GM18519 (cell line): ENCODE data around the gene IKBKE.

Experiments
- ATAC-seq: cut with Tn5 transposase; IDR thresholded peaks from one replicate; pipeline ENCODE4 v1.9.1; 2021; ENCODE audit warnings: mild to moderate bottlenecking, moderate library complexity; ENCODE audit not compliant: unreplicated experiment, low FRiP score

The IKBKE gene

GRCh38 chr1:206537141-206537540 lies 66.9 kb downstream of the IKBKE start:
- no peak for ATAC-seq

GRCh38 chr1:206538086-206538770 lies 68.0 kb downstream of the IKBKE start:
- ATAC-seq, result no peak

- ATAC-seq, result no peak
These were observed 68.8 kb downstream of the IKBKE start for GRCh38 chr1:206538901-206539640.

- no peak for ATAC-seq
These were observed 69.9 kb downstream of the IKBKE start for GRCh38 chr1:206540044-206540780.

DNA sequence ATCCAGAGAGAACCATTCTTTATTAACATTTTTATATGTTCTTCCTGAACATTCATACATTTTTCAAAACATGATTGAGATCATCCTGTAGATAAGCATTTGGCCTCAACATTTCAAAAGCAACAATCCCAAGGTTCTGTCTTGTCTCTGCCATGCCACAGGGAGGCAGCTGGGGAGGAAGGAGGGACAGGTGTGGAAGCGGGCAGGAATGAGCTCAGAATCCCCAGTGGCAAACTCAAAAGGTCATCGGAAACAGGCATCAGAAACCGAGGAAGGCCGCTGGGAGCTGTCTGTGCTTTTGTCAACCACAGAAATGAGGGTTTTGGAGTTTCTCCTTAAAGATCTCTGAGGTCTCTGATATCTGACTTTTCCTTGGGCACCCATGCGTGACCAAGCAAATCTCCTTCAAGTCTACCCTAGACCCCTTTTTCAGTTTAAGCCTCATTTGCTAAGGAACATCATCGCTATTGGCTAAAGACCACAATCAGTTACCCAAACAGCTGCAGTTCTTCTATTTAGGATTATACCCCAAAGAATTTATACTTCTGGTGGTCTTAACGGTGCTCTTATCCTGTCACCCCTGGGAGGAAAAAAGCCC lies 71.1 kb downstream of the IKBKE start:
- no peak for ATAC-seq

DNA sequence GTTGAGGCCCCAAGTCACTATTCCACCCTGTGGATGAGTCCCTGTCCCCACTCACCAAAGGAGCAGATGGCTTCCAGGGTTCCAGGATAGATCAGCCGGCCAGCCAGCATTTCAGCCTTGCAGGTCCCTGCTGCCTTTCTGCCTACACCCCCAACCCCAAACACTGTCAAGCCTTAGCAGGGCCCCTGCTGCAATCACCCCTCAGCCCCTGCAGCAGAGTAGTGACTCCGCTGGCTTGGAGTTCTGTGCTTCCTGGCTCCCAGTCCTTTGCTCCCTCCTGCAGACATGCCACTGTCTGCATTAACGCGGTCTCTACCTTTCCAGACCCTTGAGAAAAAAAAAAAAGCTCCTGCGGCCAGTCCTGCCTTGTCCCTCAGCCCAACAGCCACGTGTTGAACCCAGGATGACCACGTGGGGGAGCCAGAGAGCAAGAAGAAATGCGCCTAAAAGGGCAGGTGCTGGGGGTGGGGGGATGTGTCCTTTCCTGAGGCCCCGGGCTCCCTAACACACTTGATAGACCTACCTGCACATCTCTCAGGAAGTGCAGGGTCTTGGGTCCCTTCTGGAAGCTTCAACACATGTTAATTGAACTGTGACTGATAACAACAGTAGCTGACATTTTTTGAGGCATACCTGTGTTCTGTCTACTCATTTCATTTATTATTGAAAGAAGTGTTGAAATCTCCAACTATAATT lies 74.4 kb downstream of the IKBKE start:
- ATAC-seq, result no peak

DNA sequence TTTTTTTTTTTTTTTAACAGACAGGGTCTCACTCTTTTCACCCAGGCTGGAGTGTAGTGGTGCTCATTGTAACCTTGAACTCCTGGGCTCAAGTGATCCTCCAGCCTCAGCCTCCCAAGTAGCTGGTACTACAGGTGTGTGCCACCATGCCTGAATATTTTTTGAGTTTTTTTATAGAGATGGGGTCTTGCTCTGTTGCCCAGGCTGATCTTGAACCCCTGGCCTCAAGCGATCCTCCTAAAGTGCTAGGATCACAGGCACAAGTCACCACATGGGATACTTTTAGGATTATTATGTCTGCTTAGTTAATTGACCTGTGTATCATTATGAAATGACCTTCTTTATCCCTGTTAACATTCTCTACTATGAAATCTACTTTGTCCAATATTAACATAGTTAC lies 75.1 kb downstream of the IKBKE start:
- no peak for ATAC-seq
